Mucosa of descending colon (tissue), 3 donors: Measurements from ENCODE around the gene LRRC38. TPM values are rescaled to one million over a fixed set of nuclear protein-coding genes. Genes with fewer than 3 reads are reported as not detected.

Experiments used
- ATAC-seq: fragments of 200-7000 bp; cut with Tn5 transposase; one replicate; pipeline ENCODE4 v1.9.1; 2020; ENCODE audit warnings: mild to moderate bottlenecking, moderate library complexity
- DNase-seq, 3 donors: peaks; one replicate each; pipeline ENCODE4 v3.0.0-alpha.2; 2020
- H3K36me3 ChIP-seq: fragments of 200-600 bp; one replicate; pipeline ENCODE4 v1.8.0; 2021; ENCODE audit warnings: low read depth, mild to moderate bottlenecking
- H3K4me1 ChIP-seq: fragments of 200-600 bp; one replicate; pipeline ENCODE4 v1.8.0; 2021; ENCODE audit warnings: low read depth, mild to moderate bottlenecking
- H3K4me3 ChIP-seq: fragments of 200-600 bp; one replicate; pipeline ENCODE4 v1.8.0; 2021; ENCODE audit warnings: mild to moderate bottlenecking
- H3K9me3 ChIP-seq: fragments of 200-600 bp; one replicate; pipeline ENCODE4 v1.8.0; 2021; ENCODE audit warnings: mild to moderate bottlenecking
- intact Hi-C, 2 donors: fragments of 100-400 bp; cut with DNase I in 1 of 2; cut with micrococcal nuclease in 1 of 2; formaldehyde crosslinking; loops; one replicate each; pipeline versions ENCODE4 v1.11.0 to v1.11.1; 2022; cut with DNase I, micrococcal nuclease
- total RNA-seq, 3 donors: library from RNA; stranded (reverse); fragmentation: NEBNext Ultra II Directional in 2 of 3; extraction: Animal tissue kit (Norgen Biotek cat#: 25700) in 2 of 3; gene quantifications; one replicate each; pipeline versions ENCODE4 v1.2.1 to v1.2.4, GENCODE V29; 2021 to 2023
- TF ChIP-seq, protein P1 (sequence below): fragments of 200-600 bp; IDR thresholded peaks from one replicate; pipeline ENCODE4 v1.8.0; 2022; ENCODE audit warnings: antibody characterized with exemption, mild to moderate bottlenecking
- donor health status: DM: no; HTN: no; CAD: no; lungs with moderate emphysema.
- donor health status: DM: no; HTN: no; CAD: no.
- donor health status: DM: no; HTN: yes; CAD: no.

LRRC38 gene
- total RNA-seq, 3 donors from 2014 or later: not detected

DNA sequence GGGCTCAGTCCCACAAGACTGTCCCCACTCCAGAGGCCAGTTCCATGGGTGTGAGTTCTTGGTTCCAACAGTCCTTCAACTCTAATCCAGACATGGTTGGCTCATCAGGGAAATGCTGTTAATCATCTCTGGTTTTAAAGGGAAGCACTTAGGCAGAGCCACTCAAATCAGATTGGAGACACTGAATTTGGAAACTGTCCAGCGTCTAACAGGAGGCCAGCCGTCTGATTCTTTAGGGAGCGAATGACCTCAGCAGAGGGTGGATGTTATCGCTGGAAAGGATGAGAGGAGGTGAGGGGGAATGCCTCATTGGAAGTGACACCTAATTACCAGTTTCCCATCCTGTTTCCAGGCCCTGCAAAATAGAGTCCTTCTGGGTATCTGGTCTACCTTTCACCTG lies 22.8 kb upstream of the LRRC38 start:
- TF ChIP-seq, protein P1, sequence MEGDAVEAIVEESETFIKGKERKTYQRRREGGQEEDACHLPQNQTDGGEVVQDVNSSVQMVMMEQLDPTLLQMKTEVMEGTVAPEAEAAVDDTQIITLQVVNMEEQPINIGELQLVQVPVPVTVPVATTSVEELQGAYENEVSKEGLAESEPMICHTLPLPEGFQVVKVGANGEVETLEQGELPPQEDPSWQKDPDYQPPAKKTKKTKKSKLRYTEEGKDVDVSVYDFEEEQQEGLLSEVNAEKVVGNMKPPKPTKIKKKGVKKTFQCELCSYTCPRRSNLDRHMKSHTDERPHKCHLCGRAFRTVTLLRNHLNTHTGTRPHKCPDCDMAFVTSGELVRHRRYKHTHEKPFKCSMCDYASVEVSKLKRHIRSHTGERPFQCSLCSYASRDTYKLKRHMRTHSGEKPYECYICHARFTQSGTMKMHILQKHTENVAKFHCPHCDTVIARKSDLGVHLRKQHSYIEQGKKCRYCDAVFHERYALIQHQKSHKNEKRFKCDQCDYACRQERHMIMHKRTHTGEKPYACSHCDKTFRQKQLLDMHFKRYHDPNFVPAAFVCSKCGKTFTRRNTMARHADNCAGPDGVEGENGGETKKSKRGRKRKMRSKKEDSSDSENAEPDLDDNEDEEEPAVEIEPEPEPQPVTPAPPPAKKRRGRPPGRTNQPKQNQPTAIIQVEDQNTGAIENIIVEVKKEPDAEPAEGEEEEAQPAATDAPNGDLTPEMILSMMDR: no peak
- H3K9me3 ChIP-seq: no peaks in the 10 kb centered on the region
- ATAC-seq (no peak), DNase-seq (no peak)
- H3K4me3 ChIP-seq: no peak overlapping the region
- H3K4me1 ChIP-seq: no peaks in the 10 kb centered on the region
- intact Hi-C loops: no loop called here
- no peaks in the 10 kb centered on the region for H3K36me3 ChIP-seq

- Histone ChIP-seq H3K9me3 (no peaks in the 10 kb centered on the region), H3K4me3 (no peak overlapping the region), H3K4me1 (no peaks in the 10 kb centered on the region), H3K36me3 (no peaks in the 10 kb centered on the region)
- TF ChIP-seq, protein P1: no peak
- no peak for DNase-seq
- ATAC-seq: no peak
- intact Hi-C loops: no loop called here
These were observed 21.4 kb upstream of the LRRC38 start for GRCh38 chr1:13535227-13535626.

DNA sequence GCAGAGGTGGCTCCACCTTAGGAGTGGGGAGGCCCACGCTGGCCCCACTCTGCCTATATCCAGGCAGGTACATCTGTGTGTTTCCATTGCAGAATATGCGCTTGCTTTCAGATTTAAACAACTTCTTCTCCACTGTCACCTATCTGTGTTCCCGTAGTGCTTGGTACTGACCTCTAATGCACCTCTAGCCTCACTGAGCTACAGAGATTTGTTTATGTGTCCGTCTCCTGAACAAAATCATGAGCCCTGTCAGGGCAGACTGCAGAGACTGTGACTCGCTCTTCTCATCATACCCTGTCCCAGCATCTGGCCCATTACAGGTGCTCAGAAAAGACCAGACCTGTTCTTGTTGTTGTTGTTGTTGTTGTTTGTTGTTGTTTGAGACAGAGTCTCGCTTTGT lies 14.5 kb upstream of the LRRC38 start:
- ATAC-seq (no peak), DNase-seq (no peak)
- Histone ChIP-seq H3K9me3 (no peaks in the 10 kb centered on the region), H3K4me3 (no peak overlapping the region), H3K36me3 (no peaks in the 10 kb centered on the region), H3K4me1 (no peaks in the 10 kb centered on the region)
- TF ChIP-seq, protein P1: no peak
- intact Hi-C loops: no loop called here

- TF ChIP-seq, protein P1: no peak
- ATAC-seq: no peak
- intact Hi-C loops: no loop called here
These were observed 10.1 kb upstream of the LRRC38 start for GRCh38 chr1:13523780-13524477.

GRCh38 chr1:13520985-13521384 lies 7.2 kb upstream of the LRRC38 start:
- Histone ChIP-seq H3K36me3 (no peaks in the 10 kb centered on the region), H3K4me3 (no peak overlapping the region), H3K4me1 (no peaks in the 10 kb centered on the region), H3K9me3 (no peaks in the 10 kb centered on the region)
- ATAC-seq (no peak), DNase-seq (no peak)
- TF ChIP-seq, protein P1: no peak
- intact Hi-C loops: no loop called here

More at GRCh38 chr1:13523780-13524477, 10.1 kb upstream of the LRRC38 start:
- H3K36me3 ChIP-seq: no peaks in the 10 kb centered on the region
- no peak for DNase-seq
- H3K4me3 ChIP-seq: no peak overlapping the region
- no peaks in the 10 kb centered on the region for H3K4me1 ChIP-seq
- no peaks in the 10 kb centered on the region for H3K9me3 ChIP-seq
